Measurements from ENCODE around the gene ZNF763. TPM values are rescaled to one million over a fixed set of nuclear protein-coding genes. Genes with fewer than 3 reads are reported as not detected.

Gene ZNF763
- total RNA-seq, 4 donors from 2014 or later = 1.2 to 2.6 (median 2.1) TPM

DNA sequence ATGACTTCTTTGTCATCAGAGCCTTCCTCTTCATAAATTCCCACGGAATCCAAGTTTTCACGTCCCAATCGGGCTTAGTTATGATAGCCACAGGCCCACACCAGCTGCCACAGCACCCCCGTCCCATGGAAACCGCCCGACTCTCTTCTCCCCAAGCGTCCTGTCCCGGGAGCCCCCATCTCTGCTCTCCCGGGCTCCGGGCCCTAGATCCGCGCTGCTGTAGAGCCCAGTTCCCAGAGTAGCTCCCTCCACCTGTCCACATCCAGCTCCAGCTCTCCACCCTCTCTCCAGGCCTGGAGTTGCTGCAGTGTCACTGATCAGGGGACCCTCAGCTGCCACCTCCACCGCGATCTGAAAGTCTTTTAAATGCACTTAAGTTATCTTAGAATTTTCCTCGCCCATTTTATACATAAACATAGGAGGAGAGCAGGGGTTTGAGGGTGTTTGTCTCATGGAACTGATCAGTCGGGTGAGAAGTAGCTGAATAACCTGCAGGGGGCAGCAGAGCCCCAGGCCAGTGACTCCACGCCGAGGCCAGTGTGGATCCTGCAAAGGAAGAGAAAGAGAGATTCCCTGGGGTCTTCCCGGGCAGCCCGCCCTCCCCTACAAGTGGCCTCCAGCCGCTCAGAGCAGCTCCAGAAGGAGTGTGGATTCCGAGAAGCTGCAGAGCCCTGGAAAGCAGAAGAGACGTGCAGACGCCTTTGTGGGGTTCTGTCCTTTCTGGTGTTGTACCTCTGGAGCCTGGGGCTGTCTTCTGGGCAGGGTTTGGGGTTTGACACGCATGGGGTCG, 1.1 kb upstream of the ZNF763 start:
- no peaks in the 10 kb centered on the region for H3K27me3 ChIP-seq
- intact Hi-C loops (cut with DNase I) = no loop called here
- peak overlapping the region in 3 of 4 donors; percentile 79 to 90 (median 82) for H3K4me3 ChIP-seq
- H3K27ac ChIP-seq = peak overlapping the region; percentile 87 to 96 (median 94)
- DNase-seq = no peak
- H3K9me3 ChIP-seq = no peaks in the 10 kb centered on the region
- H3K36me3 ChIP-seq = no peaks in the 10 kb centered on the region
- 33 to 34% methylated on average over 23 to 25 of the region's 26 CpGs for WGBS, 2 donors
- peaks cover 10 to 27% (median 14%) of the 10 kb centered on the region in 3 donors for H3K4me1 ChIP-seq
- TF ChIP-seq POLR2A (IDR thresholded peaks at IDR 0.05) = no peak
- TF ChIP-seq, protein P1, sequence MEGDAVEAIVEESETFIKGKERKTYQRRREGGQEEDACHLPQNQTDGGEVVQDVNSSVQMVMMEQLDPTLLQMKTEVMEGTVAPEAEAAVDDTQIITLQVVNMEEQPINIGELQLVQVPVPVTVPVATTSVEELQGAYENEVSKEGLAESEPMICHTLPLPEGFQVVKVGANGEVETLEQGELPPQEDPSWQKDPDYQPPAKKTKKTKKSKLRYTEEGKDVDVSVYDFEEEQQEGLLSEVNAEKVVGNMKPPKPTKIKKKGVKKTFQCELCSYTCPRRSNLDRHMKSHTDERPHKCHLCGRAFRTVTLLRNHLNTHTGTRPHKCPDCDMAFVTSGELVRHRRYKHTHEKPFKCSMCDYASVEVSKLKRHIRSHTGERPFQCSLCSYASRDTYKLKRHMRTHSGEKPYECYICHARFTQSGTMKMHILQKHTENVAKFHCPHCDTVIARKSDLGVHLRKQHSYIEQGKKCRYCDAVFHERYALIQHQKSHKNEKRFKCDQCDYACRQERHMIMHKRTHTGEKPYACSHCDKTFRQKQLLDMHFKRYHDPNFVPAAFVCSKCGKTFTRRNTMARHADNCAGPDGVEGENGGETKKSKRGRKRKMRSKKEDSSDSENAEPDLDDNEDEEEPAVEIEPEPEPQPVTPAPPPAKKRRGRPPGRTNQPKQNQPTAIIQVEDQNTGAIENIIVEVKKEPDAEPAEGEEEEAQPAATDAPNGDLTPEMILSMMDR (IDR thresholded peaks at IDR 0.05) = peak; percentile 68 to 82 (median 74)

DNA sequence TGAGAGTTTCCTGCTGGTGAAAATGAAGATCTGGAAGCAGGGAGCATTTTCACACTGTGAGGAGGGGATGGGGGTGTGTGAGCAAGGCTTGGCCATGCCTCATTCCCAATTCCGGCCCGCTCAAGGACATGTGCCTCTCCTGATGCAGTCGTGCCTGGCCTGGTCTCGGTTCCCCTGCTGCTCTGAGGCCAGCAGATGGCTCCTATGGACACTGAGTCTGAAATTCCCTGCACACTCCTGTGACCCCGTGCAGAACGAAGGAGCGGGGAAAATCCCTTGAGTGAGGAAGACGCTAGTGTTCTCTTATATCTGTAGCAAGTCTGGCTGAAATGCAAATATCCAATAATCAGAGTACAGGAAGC, 363 bp upstream of the ZNF763 start:
- intact Hi-C loops (cut with DNase I) = no loop called here
- Histone ChIP-seq H3K27me3 (no peaks in the 10 kb centered on the region), H3K9me3 (no peaks in the 10 kb centered on the region), H3K36me3 (peaks cover 0 to 6% (median 0%) of the 10 kb centered on the region in 3 donors), H3K4me1 (peaks cover 10 to 27% (median 14%) of the 10 kb centered on the region in 3 donors), H3K4me3 (peak overlapping the region; percentile 79 to 90 (median 83)), H3K27ac (peak overlapping the region; percentile 87 to 96 (median 94))
- TF ChIP-seq POLR2A (IDR thresholded peaks at IDR 0.05) = no peak
- TF ChIP-seq, protein P1 (IDR thresholded peaks at IDR 0.05) = peak in 2 of 6 experiments; percentile 10 to 32
- WGBS, 2 donors = 0 to 14% methylated on average over 3 to 7 of the region's 8 CpGs
- no peak for DNase-seq

DNA sequence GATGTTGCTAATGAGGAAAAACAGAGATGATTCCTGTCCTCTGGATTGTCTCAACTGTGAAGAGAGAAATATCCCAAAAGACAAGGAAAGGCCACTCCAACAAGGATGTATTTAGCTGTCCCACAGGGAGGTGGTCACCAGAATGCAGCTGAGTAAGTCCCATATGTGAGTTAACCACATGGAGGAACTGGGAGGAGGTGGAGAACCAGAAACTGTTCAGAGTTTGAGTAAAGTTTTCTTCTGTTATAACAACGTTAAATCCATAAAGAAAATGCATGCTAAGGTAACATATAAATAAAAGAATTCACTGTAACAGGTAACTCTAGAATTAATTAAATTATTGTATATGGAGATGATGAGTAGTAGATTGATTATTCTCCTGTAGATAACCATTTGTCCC, 5.3 kb downstream of the ZNF763 start:
- DNase-seq = no peak
- 77 to 86% methylated on average over 1 of the region's 1 CpG for WGBS, 2 donors
- Histone ChIP-seq H3K27me3 (no peaks in the 10 kb centered on the region), H3K9me3 (peaks cover 0 to 11% (median under 1%) of the 10 kb centered on the region in 3 donors), H3K4me1 (peaks cover 3 to 13% (median 6%) of the 10 kb centered on the region in 3 donors), H3K4me3 (no peak overlapping the region), H3K36me3 (peaks cover 0 to 6% (median 0%) of the 10 kb centered on the region in 3 donors), H3K27ac (no peak overlapping the region)
- intact Hi-C loops (cut with DNase I) = no loop called here
- TF ChIP-seq, protein P1 (IDR thresholded peaks at IDR 0.05) = no peak
- no peak for TF ChIP-seq POLR2A (IDR thresholded peaks at IDR 0.05)

DNA sequence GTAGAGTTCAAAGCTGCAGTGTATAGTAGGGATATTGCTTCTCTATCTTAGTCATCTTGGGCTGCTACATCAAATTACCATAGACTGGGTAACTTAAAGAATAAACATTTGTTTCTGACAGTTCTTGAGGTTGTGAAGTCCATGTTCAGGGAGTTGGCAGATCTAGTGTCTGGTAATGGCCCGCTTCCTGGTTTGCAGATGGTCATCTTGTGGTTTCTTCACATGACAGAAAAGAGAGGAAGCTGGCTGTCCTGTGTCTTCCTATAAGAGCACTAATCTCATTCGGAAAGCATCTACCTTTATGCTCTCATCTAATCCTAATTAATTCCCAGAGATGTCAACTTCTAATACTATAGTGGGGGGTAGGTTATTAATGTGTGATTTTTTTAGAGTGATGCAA, 6.2 kb downstream of the ZNF763 start:
- no peak for DNase-seq
- Histone ChIP-seq H3K27me3 (no peaks in the 10 kb centered on the region), H3K9me3 (peaks cover 7 to 20% (median 9%) of the 10 kb centered on the region in 3 donors), H3K36me3 (peaks cover 0 to 6% (median 0%) of the 10 kb centered on the region in 3 donors), H3K27ac (no peak overlapping the region), H3K4me1 (peaks cover 0 to 4% (median 1%) of the 10 kb centered on the region in 3 donors), H3K4me3 (no peak overlapping the region)
- intact Hi-C loops (cut with DNase I) = no loop called here
- WGBS, 2 donors = 81 to 92% methylated on average over 2 of the region's 2 CpGs
- TF ChIP-seq, protein P1 (IDR thresholded peaks at IDR 0.05) = no peak
- no peak for TF ChIP-seq POLR2A (IDR thresholded peaks at IDR 0.05)

DNA sequence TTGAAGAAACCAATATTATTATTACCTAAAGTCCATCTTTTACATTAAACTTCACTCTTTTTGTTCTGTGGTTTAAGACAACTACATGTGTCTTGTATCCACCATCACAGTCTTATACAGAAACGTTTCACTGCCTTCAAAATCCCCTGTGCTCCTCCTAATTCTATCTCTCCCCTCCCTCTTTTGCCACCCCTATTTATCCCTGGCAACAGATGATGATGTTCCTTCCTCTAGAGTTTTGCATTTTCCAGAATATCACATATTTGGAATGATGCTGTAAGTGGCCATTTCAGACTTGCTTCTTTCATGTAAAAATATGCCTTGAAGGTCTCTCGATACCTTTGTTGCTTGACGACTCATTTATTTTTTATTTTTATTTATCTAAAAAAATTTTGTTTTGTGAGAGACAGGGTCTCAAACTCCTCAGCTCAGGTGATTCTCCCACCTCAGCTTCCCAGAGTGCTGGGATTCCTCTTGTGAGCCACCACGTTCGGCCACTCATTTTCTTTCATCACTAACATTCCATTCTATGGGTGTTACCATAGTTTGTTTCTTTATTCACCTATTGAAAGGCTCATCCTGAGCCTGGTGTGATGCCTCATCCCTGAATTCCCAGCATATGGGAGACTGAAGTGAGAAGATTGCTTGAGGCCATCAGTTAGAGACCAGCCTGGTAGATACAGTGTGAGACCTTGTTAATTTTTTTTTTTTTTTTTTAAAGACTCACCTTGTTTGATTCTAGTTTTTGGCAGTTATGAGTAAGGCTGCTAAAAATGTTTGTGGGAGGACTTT, 8.4 kb downstream of the ZNF763 start:
- 76 to 81% methylated on average over 5 of the region's 5 CpGs for WGBS, 2 donors
- Histone ChIP-seq H3K27me3 (no peaks in the 10 kb centered on the region), H3K9me3 (peaks cover 7 to 41% (median 27%) of the 10 kb centered on the region in 3 donors), H3K36me3 (peaks cover 0 to 24% (median 3%) of the 10 kb centered on the region in 3 donors), H3K4me1 (no peaks in the 10 kb centered on the region), H3K27ac (no peak overlapping the region), H3K4me3 (no peak overlapping the region)
- TF ChIP-seq, protein P1 (IDR thresholded peaks at IDR 0.05) = no peak
- no peak for TF ChIP-seq POLR2A (IDR thresholded peaks at IDR 0.05)
- no peak for DNase-seq
- intact Hi-C loops (cut with DNase I) = no loop called here
